Motor neuron (in vitro differentiated cells): ENCODE measurements around the gene ZNF319. TPM values are rescaled to one million over a fixed set of nuclear protein-coding genes. Genes with fewer than 3 reads are reported as not detected.
A peak's percentile ranks its signal among the peaks of the same experiment; 100 is the strongest.

Experiments used
- ATAC-seq, 8 experiments: fragments of 200-7000 bp; cut with Tn5 transposase; replicated peaks in 6 of 8; 2 replicates each; pipeline ENCODE4 v1.8.0; 2021; ENCODE audit warnings: mild to moderate bottlenecking in 8 of 8, moderate library complexity in 8 of 8
- H3K27ac ChIP-seq, 2 donors: fragments of 250-450 bp; sonication (Bioruptor Pico); 2 replicates each; pipeline ENCODE4 v1.9.0; 2021; ENCODE audit warnings: antibody characterized with exemption in 2 of 2, mild to moderate bottlenecking in 2 of 2, moderate library complexity in 1 of 2
- H3K4me1 ChIP-seq, 2 donors: fragments of 250-450 bp; sonication (Bioruptor Pico); replicated peaks in 1 of 2; 2 replicates each; pipeline ENCODE4 v1.6.1; 2021; ENCODE audit warnings: antibody characterized with exemption in 2 of 2, mild to moderate bottlenecking in 2 of 2, moderate library complexity in 1 of 2
- H3K4me3 ChIP-seq, 5 donors: fragments of 250-450 bp; sonication (Bioruptor Pico); 2 replicates each; pipeline ENCODE4 v1.9.0; 2021; ENCODE audit warnings: antibody characterized with exemption in 5 of 5, mild to moderate bottlenecking in 5 of 5, moderate library complexity in 4 of 5
- WGBS, 10 experiments: fragments of 450-650 bp; shearing (Covaris generic); methylation state at CpG; one replicate each; pipeline ENCODE4 v1.0.0; 2022; 5-methylcytosine and 5-hydroxymethylcytosine counted together
- in situ Hi-C, 9 experiments: fragments of 400-800 bp; cut with MboI; loops; one replicate each; pipeline ENCODE4 v1.15.0; 2021; ENCODE audit warnings: low sequenced_read_pairs in 9 of 9, low pct_unique_long_range_greater_than_20kb in 2 of 9; ENCODE audit not compliant: unreplicated experiment in 9 of 9
- total RNA-seq, 8 experiments: library from RNA; unstranded; fragments of 300-600 nt; gene quantifications; 2 replicates each; pipeline versions ENCODE4 v1.2.3 to v1.2.4, GENCODE V29; 2022

The ZNF319 gene
- total RNA-seq, 8 experiments from 2014 or later: 3.5 to 7.4 (median 5.2) TPM

GRCh38 chr16:57997176-57997527, 3.3 kb downstream of the ZNF319 start:
- no peak for ATAC-seq
- in situ Hi-C loops: loop anchor here in 3 of 9 experiments (25.0 kb wide), 3 partner anchors 110 to 235 kb away; no protein-coding TSS in a partner anchor
- Histone ChIP-seq H3K4me3 (no peak overlapping the region), H3K27ac (no peak overlapping the region), H3K4me1 (peaks cover 7 to 8% of the 10 kb centered on the region in 2 donors)
- WGBS, 10 experiments: 90 to 100% (median 97%) methylated on average over 2 to 19 of the region's 35 CpGs; no CpG with 5 or more reads in 4 of the 10 experiments

GRCh38 chr16:57996406-57997175, 3.9 kb downstream of the ZNF319 start:
- no peak overlapping the region for H3K4me3 ChIP-seq
- in situ Hi-C loops: loop anchor here in 3 of 9 experiments (25.0 kb wide), 3 partner anchors 109 to 234 kb away; no protein-coding TSS in a partner anchor
- peaks cover 7 to 8% of the 10 kb centered on the region in 2 donors for H3K4me1 ChIP-seq
- H3K27ac ChIP-seq: no peak overlapping the region
- ATAC-seq: no peak
- 96 to 100% (median 100%) methylated on average over 1 to 16 of the region's 62 CpGs; no CpG with 5 or more reads in 5 of the 10 experiments for WGBS, 10 experiments

GRCh38 chr16:57995721-57996405, 4.6 kb downstream of the ZNF319 start:
- Histone ChIP-seq H3K4me3 (no peak overlapping the region), H3K27ac (no peak overlapping the region), H3K4me1 (peaks cover 7 to 8% of the 10 kb centered on the region in 2 donors)
- 60 to 100% (median 90%) methylated on average over 1 to 7 of the region's 18 CpGs; no CpG with 5 or more reads in 6 of the 10 experiments for whole genome bisulfite sequencing, 10 experiments
- in situ Hi-C loops: loop anchor here in 3 of 9 experiments (25.0 kb wide), 3 partner anchors 109 to 234 kb away; no protein-coding TSS in a partner anchor
- no peak for ATAC-seq

GRCh38 chr16:57994778-57995177, 5.7 kb downstream of the ZNF319 start:
- Histone ChIP-seq H3K4me1 (peaks cover 7 to 8% of the 10 kb centered on the region in 2 donors), H3K27ac (no peak overlapping the region), H3K4me3 (no peak overlapping the region)
- peak in 7 of 8 experiments; percentile 34 to 64 (median 46) for ATAC-seq
- in situ Hi-C loops: loop anchor here in 3 of 9 experiments (25.0 kb wide), 3 partner anchors 107 to 232 kb away; no protein-coding TSS in a partner anchor
- WGBS, 10 experiments: 0 to 29% (median 19%) methylated on average over 1 to 3 of the region's 4 CpGs; no CpG with 5 or more reads in 4 of the 10 experiments

GRCh38 chr16:57994361-57994760, 6.1 kb downstream of the ZNF319 start:
- in situ Hi-C loops: loop anchor here in 3 of 9 experiments (25.0 kb wide), 3 partner anchors 107 to 232 kb away; no protein-coding TSS in a partner anchor

GRCh38 chr16:57993897-57994296, 6.6 kb downstream of the ZNF319 start:
- WGBS, 10 experiments: 40% methylated on average over 1 of the region's 5 CpGs; no CpG with 5 or more reads in 9 of the 10 experiments
- in situ Hi-C loops: loop anchor here in 3 of 9 experiments (25.0 kb wide), 3 partner anchors 107 to 232 kb away; no protein-coding TSS in a partner anchor
- H3K4me1 ChIP-seq: peaks cover under 1 to 4% of the 10 kb centered on the region in 2 donors
- no peak overlapping the region for H3K4me3 ChIP-seq
- ATAC-seq: no peak
- no peak overlapping the region for H3K27ac ChIP-seq

More at GRCh38 chr16:57994361-57994760, 6.1 kb downstream of the ZNF319 start:
- no peak for ATAC-seq
- WGBS, 10 experiments: 49 to 100% (median 83%) methylated on average over 1 to 4 of the region's 4 CpGs
- Histone ChIP-seq H3K4me1 (peaks cover 5 to 8% of the 10 kb centered on the region in 2 donors), H3K27ac (no peak overlapping the region), H3K4me3 (no peak overlapping the region)

- peak in 1 of 8 experiments; percentile 13 for ATAC-seq
- peaks cover 0 to 3% of the 10 kb centered on the region in 2 donors for H3K4me1 ChIP-seq
- H3K4me3 ChIP-seq: no peak overlapping the region
- in situ Hi-C loops: loop anchor here in 3 of 9 experiments (25.0 kb wide), 3 partner anchors 106 to 231 kb away; no protein-coding TSS in a partner anchor
- WGBS, 10 experiments: 91 to 100% (median 92%) methylated on average over 1 to 5 of the region's 8 CpGs; no CpG with 5 or more reads in 7 of the 10 experiments
- no peak overlapping the region for H3K27ac ChIP-seq
Measured at GRCh38 chr16:57993438-57993837, 7.0 kb downstream of the ZNF319 start.

- in situ Hi-C loops: loop anchor here in 3 of 9 experiments (25.0 kb wide), 3 partner anchors 105 to 230 kb away; no protein-coding TSS in a partner anchor
- Histone ChIP-seq H3K4me1 (peaks cover 0 to 3% of the 10 kb centered on the region in 2 donors), H3K4me3 (no peak overlapping the region), H3K27ac (no peak overlapping the region)
- ATAC-seq: no peak
- WGBS, 10 experiments: 50 to 100% (median 95%) methylated on average over 1 to 4 of the region's 6 CpGs; no CpG with 5 or more reads in 7 of the 10 experiments
Measured at GRCh38 chr16:57992084-57992483, 8.4 kb downstream of the ZNF319 start.

- no peak for ATAC-seq
- in situ Hi-C loops: loop anchor here in 3 of 9 experiments (25.0 kb wide), 3 partner anchors 104 to 229 kb away; no protein-coding TSS in a partner anchor
- no peak overlapping the region for H3K4me3 ChIP-seq
- WGBS, 10 experiments: 47 to 100% (median 75%) methylated on average over 1 to 3 of the region's 11 CpGs; no CpG with 5 or more reads in 3 of the 10 experiments
- no peak overlapping the region for H3K27ac ChIP-seq
- peaks cover 0 to 3% of the 10 kb centered on the region in 2 donors for H3K4me1 ChIP-seq
Measured at GRCh38 chr16:57991551-57992059, 8.9 kb downstream of the ZNF319 start.

GRCh38 chr16:57988929-57989328, 11.5 kb downstream of the ZNF319 start:
- H3K4me1 ChIP-seq: peaks cover 0 to 4% of the 10 kb centered on the region in 2 donors
- no peak overlapping the region for H3K4me3 ChIP-seq
- 71% methylated on average over 1 of the region's 1 CpG; no CpG with 5 or more reads in 9 of the 10 experiments for WGBS, 10 experiments
- in situ Hi-C loops: loop anchor here in 3 of 9 experiments (25.0 kb wide), 3 partner anchors 102 to 227 kb away; no protein-coding TSS in a partner anchor
- peak in 2 of 8 experiments; percentile 15 to 48 for ATAC-seq
- H3K27ac ChIP-seq: no peak overlapping the region

GRCh38 chr16:57987441-57988177, 12.9 kb downstream of the ZNF319 start:
- in situ Hi-C loops: loop anchor here in 3 of 9 experiments (25.0 kb wide), 3 partner anchors 100 to 225 kb away; no protein-coding TSS in a partner anchor
- no peak for ATAC-seq
- Histone ChIP-seq H3K4me3 (no peak overlapping the region), H3K4me1 (peaks cover 0 to 4% of the 10 kb centered on the region in 2 donors), H3K27ac (no peak overlapping the region)
- 75 to 100% (median 91%) methylated on average over 1 to 6 of the region's 8 CpGs; no CpG with 5 or more reads in 4 of the 10 experiments for WGBS, 10 experiments
